A673 (cell line): ENCODE results near the gene GPR32. TPM values are rescaled to one million over a fixed set of nuclear protein-coding genes. Genes with fewer than 3 reads are reported as not detected.

Experiments
- BruUV-seq: library from RNA; stranded (reverse); fragments of 400-500 nt; replicated peaks from 2 replicates; lab custom pipeline; 2021; lab: Mats Ljungman, UMichigan
- CTCF ChIA-PET: fragments of 300-600 bp; sonication (Branson Sonifier 250); formaldehyde crosslinking; loops from one replicate; lab custom pipeline; 2022; ENCODE audit warnings: antibody characterized with exemption; lab: Charles Lee
- POLR2A ChIA-PET: fragments of 300-600 bp; sonication (Branson Sonifier 250); formaldehyde crosslinking; loops from one replicate; lab custom pipeline; 2022; ENCODE audit warnings: antibody characterized with exemption; ENCODE audit not compliant: low non-redundant PET; lab: Charles Lee
- DNase-seq: peaks from one replicate; pipeline ENCODE4 v3.0.0-alpha.2; 2015; ENCODE audit warnings: low spot score
- H3K27ac ChIP-seq: fragments of 200-600 bp; sonication (generic); 2 replicates; pipeline ENCODE4 v1.5.1; 2016; ENCODE audit warnings: mixed run types, low read depth, mild to moderate bottlenecking, mixed read lengths, antibody characterized with exemption, low read length; ENCODE audit not compliant: poor library complexity, severe bottlenecking
- H3K27me3 ChIP-seq: fragments of 200-600 bp; sonication (generic); replicated peaks from 2 replicates; pipeline ENCODE4 v1.6.1; 2017; ENCODE audit warnings: mixed run types, low read depth, mild to moderate bottlenecking, mixed read lengths, antibody characterized with exemption, low read length; ENCODE audit not compliant: insufficient read depth, poor library complexity
- H3K36me3 ChIP-seq: fragments of 200-600 bp; sonication (generic); 2 replicates; pipeline ENCODE4 v1.6.1; 2016; ENCODE audit warnings: mixed run types, mild to moderate bottlenecking, mixed read lengths, antibody characterized with exemption, low read length; ENCODE audit not compliant: insufficient read depth, poor library complexity, severe bottlenecking
- H3K4me1 ChIP-seq: fragments of 200-600 bp; sonication (generic); 2 replicates; pipeline ENCODE4 v1.6.1; 2017; ENCODE audit warnings: mixed run types, mild to moderate bottlenecking, mixed read lengths, antibody characterized with exemption, low read length; ENCODE audit not compliant: insufficient read depth, poor library complexity, severe bottlenecking
- H3K4me3 ChIP-seq: fragments of 200-600 bp; sonication (generic); 2 replicates; pipeline ENCODE4 v1.5.1; 2016; ENCODE audit warnings: low read depth, mixed run types, mild to moderate bottlenecking, mixed read lengths, low read length; ENCODE audit not compliant: poor library complexity, severe bottlenecking
- H3K9me3 ChIP-seq: fragments of 200-600 bp; sonication (generic); 2 replicates; pipeline ENCODE4 v1.6.1; 2016; ENCODE audit warnings: mixed run types, low read depth, mild to moderate bottlenecking, mixed read lengths, antibody characterized with exemption, low read length; ENCODE audit not compliant: poor library complexity, severe bottlenecking
- EZH2 ChIP-seq: fragments of 200-600 bp; sonication (generic); IDR thresholded peaks from 2 replicates; pipeline ENCODE4 v1.6.1; 2017; ENCODE audit warnings: borderline replicate concordance, low read depth, mild to moderate bottlenecking, mixed read lengths, antibody characterized with exemption, low read length; ENCODE audit not compliant: poor library complexity, severe bottlenecking
- intact Hi-C: fragments of 100-400 bp; cut with micrococcal nuclease; formaldehyde crosslinking; loops from one replicate; pipeline ENCODE4 v1.10.0; 2022; ENCODE audit not compliant: unreplicated experiment
- total RNA-seq: library from RNA; stranded (reverse); gene quantifications from 2 replicates; pipeline ENCODE4 v1.2.3, GENCODE V29; 2021
- TF ChIP-seq, protein P1 (sequence below): fragments of 300-800, 200-600 bp; sonication (generic); conservative IDR thresholded peaks from 2 replicates; pipeline ENCODE4 v1.5.1; 2017; ENCODE audit warnings: low read depth, mild to moderate bottlenecking, antibody characterized with exemption, low read length, moderate library complexity, mixed read lengths

GPR32 gene
- total RNA-seq, 1 experiment from 2014 or later: not detected

DNA sequence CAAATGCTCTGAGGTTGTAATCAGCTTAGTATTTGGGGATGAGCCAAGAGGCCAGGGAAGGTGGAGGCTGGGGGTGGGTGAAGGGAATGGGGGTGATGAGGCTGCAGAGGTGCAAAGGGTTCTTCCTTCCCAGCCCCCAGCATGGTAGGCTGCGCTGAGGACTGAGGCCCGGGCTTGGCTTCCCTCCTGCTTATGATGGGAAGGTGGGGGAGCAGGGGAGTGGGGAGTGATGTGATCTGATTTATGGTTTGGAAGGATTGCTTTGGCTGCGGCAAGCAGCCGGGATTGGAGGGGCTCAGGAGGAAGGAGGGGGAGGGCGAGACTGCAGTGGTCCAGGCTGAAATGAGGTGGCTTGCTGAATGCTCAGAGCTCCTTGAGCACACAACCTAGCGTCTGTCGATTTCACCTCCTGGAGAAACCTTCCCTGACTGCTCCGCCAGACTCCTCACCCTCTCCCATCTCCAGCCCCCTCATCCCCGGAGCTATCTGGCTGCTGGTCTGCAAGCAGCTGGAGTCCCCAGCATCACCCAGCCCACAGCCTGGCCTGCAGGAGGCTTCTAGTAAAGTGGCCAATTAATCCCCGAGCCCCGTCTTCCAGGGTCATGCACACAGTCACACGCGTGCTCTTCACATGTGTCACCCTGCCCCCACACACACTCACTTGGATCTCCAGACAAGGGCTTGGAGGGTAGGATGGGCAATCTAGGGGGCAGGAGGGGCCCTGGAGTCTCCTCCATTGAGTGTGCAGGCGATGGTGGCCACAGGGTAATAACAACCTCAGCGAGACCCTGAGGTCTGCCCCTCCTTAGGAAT is 47.9 kb upstream of the GPR32 start:
- intact Hi-C loops: loop anchor here (5.0 kb wide), 1 partner anchor 55 kb away; no protein-coding TSS in a partner anchor
- Histone ChIP-seq H3K27me3 (no peaks in the 10 kb centered on the region), H3K4me1 (peaks cover 69% of the 10 kb centered on the region), H3K27ac (peak overlapping the region; percentile 75), H3K36me3 (peaks cover 10% of the 10 kb centered on the region), H3K9me3 (no peaks in the 10 kb centered on the region), H3K4me3 (peak overlapping the region; percentile 61)
- BruUV-seq: no TSS peak
- ChIA-PET POLR2A (interaction anchor here (0.6 kb wide), 2 partner anchors 19 to 1093 kb away, joined by 7 to 10 read pairs; no protein-coding TSS in a partner anchor), CTCF (interaction anchor here (1.3 to 1.5 kb wide), 2 partner anchors 17 to 61 kb away, joined by 3 to 6 read pairs; no protein-coding TSS in a partner anchor)
- DNase-seq: no peak
- TF ChIP-seq, protein P1, sequence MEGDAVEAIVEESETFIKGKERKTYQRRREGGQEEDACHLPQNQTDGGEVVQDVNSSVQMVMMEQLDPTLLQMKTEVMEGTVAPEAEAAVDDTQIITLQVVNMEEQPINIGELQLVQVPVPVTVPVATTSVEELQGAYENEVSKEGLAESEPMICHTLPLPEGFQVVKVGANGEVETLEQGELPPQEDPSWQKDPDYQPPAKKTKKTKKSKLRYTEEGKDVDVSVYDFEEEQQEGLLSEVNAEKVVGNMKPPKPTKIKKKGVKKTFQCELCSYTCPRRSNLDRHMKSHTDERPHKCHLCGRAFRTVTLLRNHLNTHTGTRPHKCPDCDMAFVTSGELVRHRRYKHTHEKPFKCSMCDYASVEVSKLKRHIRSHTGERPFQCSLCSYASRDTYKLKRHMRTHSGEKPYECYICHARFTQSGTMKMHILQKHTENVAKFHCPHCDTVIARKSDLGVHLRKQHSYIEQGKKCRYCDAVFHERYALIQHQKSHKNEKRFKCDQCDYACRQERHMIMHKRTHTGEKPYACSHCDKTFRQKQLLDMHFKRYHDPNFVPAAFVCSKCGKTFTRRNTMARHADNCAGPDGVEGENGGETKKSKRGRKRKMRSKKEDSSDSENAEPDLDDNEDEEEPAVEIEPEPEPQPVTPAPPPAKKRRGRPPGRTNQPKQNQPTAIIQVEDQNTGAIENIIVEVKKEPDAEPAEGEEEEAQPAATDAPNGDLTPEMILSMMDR: no peak

DNA sequence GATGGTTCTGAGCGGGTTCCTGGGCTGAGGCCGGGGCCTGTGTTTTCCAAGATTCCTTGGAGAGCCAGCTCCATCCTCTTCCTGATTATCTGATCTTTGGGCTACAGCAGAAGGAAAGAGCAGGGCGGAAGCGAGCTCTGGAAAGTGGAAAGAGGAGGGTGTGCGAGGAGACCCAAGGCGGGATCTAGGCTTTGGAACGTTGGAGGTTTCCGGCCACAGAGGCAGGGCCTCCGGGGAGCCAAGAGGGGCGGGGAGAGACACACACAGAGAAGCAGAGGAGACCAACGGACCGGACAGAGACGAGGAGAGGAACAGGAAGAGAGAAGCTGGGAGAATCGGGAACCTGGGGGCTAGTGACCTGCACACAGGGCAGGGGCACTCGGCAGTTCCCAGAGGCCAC is 47.2 kb upstream of the GPR32 start, which contains the start of gene CLEC11A:
Gene CLEC11A, plus strand, starts transcription at position 296 of the 400 bp plus-strand sequence. CDS start 162 bp downstream, outside the sequence.
- CTCF ChIA-PET: interaction anchor here (0.6 to 1.3 kb wide), 2 partner anchors 61 to 113 kb away, joined by 6 to 7 read pairs; no protein-coding TSS in a partner anchor
- peak; percentile 75 for DNase-seq
- H3K27me3 ChIP-seq: no peaks in the 10 kb centered on the region
- H3K4me3 ChIP-seq: peak within 1 kb of the TSS; percentile 61
- TF ChIP-seq, protein P1: no peak
- TF ChIP-seq EZH2: no peak
- intact Hi-C loops: loop anchor here (5.0 kb wide), 1 partner anchor 54 kb away; no protein-coding TSS in a partner anchor
- POLR2A ChIA-PET: interaction anchor here (0.6 kb wide), 1 partner anchor 20 kb away, joined by 10 read pairs; no protein-coding TSS in a partner anchor
- H3K4me1 ChIP-seq: peaks cover 69% of the 10 kb centered on the region
- no peaks in the 10 kb centered on the region for H3K9me3 ChIP-seq
- no TSS peak for BruUV-seq
- peaks cover 10% of the 10 kb centered on the region for H3K36me3 ChIP-seq
- peak within 1 kb of the TSS; percentile 75 for H3K27ac ChIP-seq

DNA sequence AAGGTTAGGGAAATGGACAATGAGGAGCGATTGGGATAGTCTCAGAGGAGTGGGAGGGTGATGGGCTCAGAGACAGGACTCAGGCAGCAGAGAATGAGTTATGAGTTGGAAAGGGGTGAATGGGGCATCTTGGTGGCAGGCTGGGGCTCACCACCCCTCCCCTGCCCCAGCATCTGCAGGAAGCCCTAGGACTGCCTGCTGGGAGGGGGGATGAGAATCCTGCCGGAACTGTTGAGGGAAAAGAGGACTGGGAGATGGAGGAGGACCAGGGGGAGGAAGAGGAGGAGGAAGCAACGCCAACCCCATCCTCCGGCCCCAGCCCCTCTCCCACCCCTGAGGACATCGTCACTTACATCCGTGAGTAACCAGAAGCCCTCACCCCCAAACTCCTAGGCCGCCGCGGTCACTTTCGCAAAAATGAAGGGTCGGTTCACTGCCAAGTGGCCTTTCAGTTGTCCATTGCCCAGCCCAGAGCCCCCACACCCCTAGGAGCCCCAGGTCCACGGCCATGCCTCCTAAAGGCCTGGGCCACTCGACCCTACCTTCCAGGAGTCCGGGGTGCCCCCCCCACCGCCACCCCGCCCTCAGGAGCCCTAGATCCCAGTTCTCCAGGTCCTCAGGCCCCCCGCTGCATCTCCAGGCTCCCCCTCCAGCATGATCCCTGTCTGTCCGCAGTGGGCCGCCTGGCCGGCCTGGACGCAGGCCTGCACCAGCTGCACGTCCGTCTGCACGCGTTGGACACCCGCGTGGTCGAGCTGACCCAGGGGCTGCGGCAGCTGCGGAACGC is 46.3 kb upstream of the GPR32 start:
- no peak for DNase-seq
- ChIA-PET POLR2A (no interaction called here), CTCF (interaction anchor here (0.5 to 1.6 kb wide), 12 partner anchors 9 to 836 kb away, joined by 4 to 15 read pairs (median 6); partner anchors contain the start of gene ACP4)
- intact Hi-C loops: loop anchor here (5.0 kb wide), 1 partner anchor 53 kb away; no protein-coding TSS in a partner anchor
- no peaks in the 10 kb centered on the region for H3K9me3 ChIP-seq
- TF ChIP-seq, protein P1: no peak
- TF ChIP-seq EZH2: no peak
- no peaks in the 10 kb centered on the region for H3K27me3 ChIP-seq
- H3K36me3 ChIP-seq: peaks cover 10% of the 10 kb centered on the region
- H3K4me3 ChIP-seq: peak overlapping the region; percentile 61
- H3K27ac ChIP-seq: peak overlapping the region; percentile 75
- no TSS peak for BruUV-seq
- peaks cover 71% of the 10 kb centered on the region for H3K4me1 ChIP-seq
